ENCODE measurements around the gene UNC93A. TPM values are rescaled to one million over a fixed set of nuclear protein-coding genes. Genes with fewer than 3 reads are reported as not detected.
"Not testable (repeated sequence)": the region's sequence is repeated elsewhere in the genome, so short reads cannot be mapped to it uniquely, and the experiment has no call there.

UNC93A gene
- total and polyA plus RNA-seq, 9 of the 15 experiments (the other 6 are each of a cell fraction or from before 2014, with no cell fraction given), result not detected

DNA sequence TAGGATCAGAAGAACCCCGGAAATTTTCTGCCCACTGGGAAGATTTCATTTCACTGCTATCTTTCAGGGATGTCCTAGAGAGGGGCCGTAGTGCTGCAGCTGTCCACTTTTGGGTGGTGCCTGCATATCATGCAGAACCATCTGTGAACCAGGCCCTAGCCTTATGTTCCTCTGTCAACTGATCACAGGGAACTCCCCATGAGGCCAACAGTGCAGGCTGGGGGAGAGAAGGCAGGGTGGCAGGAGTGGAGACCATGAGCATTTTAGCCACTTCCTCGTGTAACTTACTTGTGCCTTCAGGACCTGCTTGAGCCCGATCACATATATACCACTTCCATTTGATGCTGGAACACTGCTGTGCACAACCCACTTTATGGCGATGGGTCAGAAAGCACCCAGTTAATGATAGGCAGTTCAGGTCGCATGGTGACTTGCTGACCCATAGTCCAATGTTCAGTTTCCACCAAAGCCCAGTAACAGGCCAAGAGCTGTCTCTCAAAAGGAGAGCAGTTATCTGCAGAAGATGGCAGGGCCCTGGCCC is 48.5 kb upstream of the UNC93A start (continued):
- TF ChIP-seq, protein P1, sequence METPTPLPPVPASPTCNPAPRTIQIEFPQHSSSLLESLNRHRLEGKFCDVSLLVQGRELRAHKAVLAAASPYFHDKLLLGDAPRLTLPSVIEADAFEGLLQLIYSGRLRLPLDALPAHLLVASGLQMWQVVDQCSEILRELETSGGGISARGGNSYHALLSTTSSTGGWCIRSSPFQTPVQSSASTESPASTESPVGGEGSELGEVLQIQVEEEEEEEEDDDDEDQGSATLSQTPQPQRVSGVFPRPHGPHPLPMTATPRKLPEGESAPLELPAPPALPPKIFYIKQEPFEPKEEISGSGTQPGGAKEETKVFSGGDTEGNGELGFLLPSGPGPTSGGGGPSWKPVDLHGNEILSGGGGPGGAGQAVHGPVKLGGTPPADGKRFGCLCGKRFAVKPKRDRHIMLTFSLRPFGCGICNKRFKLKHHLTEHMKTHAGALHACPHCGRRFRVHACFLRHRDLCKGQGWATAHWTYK (CRISPR knock-in tag; IDR thresholded peaks at IDR 0.05), result 0 out of 2 replicates have a peak, but pooled peaks have one; percentile 38
- TF ChIP-seq CLOCK (CRISPR knock-in tag; IDR thresholded peaks at IDR 0.05; ENCODE audit: borderline replicate concordance), result peak; percentile 27; the same call in 1 of the 2 replicates
- peak; percentile 51; the same call in 1 of the 2 replicates for TF ChIP-seq MYNN (IDR thresholded peaks at IDR 0.05)
- TF ChIP-seq MYNN (CRISPR knock-in tag; IDR thresholded peaks at IDR 0.05); FOXM1 (CRISPR knock-in tag; IDR thresholded peaks at IDR 0.05; ENCODE audit: low read depth): not testable (repeated sequence)
- TF ChIP-seq STAT5A (IDR thresholded peaks at IDR 0.05; ENCODE audit: borderline replicate concordance, low read length), result 0 out of 2 replicates have a peak, but pooled peaks have one; percentile 26
- 0 out of 2 replicates have a peak, but pooled peaks have one; percentile 21 for TF ChIP-seq ZNF644 (tag; IDR thresholded peaks at IDR 0.05; ENCODE audit: low read depth)
- TF ChIP-seq KLF16 (IDR thresholded peaks at IDR 0.05), result peak; percentile 74
- TF ChIP-seq FOXM1 (IDR thresholded peaks at IDR 0.05; ENCODE audit: low read depth), result peak; percentile 53; the same call in 1 of the 2 replicates
- 0 out of 4 replicates have a peak, but pooled peaks of 1 of the 2 experiments have one; percentile 21 for TF ChIP-seq MNT (conservative IDR thresholded peaks at IDR 0.05)
- peak; percentile 21 for TF ChIP-seq CCNT2 (IDR thresholded peaks at IDR 0.05; ENCODE audit: borderline replicate concordance, extremely low read depth, insufficient read length, low read depth, low read length)
- peak; percentile 77; the same call in 1 of the 2 replicates for TF ChIP-seq DMBX1 (CRISPR knock-in tag; IDR thresholded peaks at IDR 0.05; ENCODE audit: borderline replicate concordance)
- TF ChIP-seq MEIS2 (IDR thresholded peaks at IDR 0.05; ENCODE audit: partially characterized antibody), result peak; percentile 34
- peak; percentile 75 for TF ChIP-seq NCOR1 (IDR thresholded peaks at IDR 0.05)
- TF ChIP-seq KLF1 (tag; IDR thresholded peaks at IDR 0.05), result 0 out of 2 replicates have a peak, but pooled peaks have one; percentile 50
- TF ChIP-seq CXXC5 (CRISPR knock-in tag; IDR thresholded peaks at IDR 0.05), result peak; percentile 69
- TF ChIP-seq, protein P2, sequence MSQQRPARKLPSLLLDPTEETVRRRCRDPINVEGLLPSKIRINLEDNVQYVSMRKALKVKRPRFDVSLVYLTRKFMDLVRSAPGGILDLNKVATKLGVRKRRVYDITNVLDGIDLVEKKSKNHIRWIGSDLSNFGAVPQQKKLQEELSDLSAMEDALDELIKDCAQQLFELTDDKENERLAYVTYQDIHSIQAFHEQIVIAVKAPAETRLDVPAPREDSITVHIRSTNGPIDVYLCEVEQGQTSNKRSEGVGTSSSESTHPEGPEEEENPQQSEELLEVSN (IDR thresholded peaks at IDR 0.05; ENCODE audit: borderline replicate concordance in 1 of 2, extremely low read depth in 1 of 2, insufficient read depth in 1 of 2, insufficient read length in 1 of 2, low read depth in 1 of 2, low read length in 1 of 2, poor library complexity in 1 of 2, severe bottlenecking in 1 of 2), result peak in 1 of 2 experiments; percentile 40
- peak; percentile 88 for TF ChIP-seq TAL1 (IDR thresholded peaks at IDR 0.05)
- TF ChIP-seq, protein P3, sequence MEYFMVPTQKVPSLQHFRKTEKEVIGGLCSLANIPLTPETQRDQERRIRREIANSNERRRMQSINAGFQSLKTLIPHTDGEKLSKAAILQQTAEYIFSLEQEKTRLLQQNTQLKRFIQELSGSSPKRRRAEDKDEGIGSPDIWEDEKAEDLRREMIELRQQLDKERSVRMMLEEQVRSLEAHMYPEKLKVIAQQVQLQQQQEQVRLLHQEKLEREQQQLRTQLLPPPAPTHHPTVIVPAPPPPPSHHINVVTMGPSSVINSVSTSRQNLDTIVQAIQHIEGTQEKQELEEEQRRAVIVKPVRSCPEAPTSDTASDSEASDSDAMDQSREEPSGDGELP (CRISPR knock-in tag; IDR thresholded peaks at IDR 0.05; ENCODE audit: borderline replicate concordance), result peak; percentile 53; the same call in 1 of the 2 replicates
